Forelimb muscle (tissue), 1 donor: ENCODE data around the gene BLACAT1. TPM values are rescaled to one million over a fixed set of nuclear protein-coding genes. Genes with fewer than 3 reads are reported as not detected.
"Not testable (repeated sequence)": the region's sequence is repeated elsewhere in the genome, so short reads cannot be mapped to it uniquely, and the experiment has no call there.

ENCODE experiments used
- DNase-seq: peaks from one replicate; pipeline ENCODE4 v3.0.0-alpha.2; 2013; ENCODE audit warnings: low read depth
- polyA plus RNA-seq: library from polyadenylated mRNA; unstranded; fragments of 120-200 nt; gene quantifications from one replicate; pipeline ENCODE4 v1.2.1, GENCODE V29; 2013; ENCODE audit not compliant: insufficient read length

The BLACAT1 gene
- polyA plus RNA-seq, 1 donor, result not detected

DNA sequence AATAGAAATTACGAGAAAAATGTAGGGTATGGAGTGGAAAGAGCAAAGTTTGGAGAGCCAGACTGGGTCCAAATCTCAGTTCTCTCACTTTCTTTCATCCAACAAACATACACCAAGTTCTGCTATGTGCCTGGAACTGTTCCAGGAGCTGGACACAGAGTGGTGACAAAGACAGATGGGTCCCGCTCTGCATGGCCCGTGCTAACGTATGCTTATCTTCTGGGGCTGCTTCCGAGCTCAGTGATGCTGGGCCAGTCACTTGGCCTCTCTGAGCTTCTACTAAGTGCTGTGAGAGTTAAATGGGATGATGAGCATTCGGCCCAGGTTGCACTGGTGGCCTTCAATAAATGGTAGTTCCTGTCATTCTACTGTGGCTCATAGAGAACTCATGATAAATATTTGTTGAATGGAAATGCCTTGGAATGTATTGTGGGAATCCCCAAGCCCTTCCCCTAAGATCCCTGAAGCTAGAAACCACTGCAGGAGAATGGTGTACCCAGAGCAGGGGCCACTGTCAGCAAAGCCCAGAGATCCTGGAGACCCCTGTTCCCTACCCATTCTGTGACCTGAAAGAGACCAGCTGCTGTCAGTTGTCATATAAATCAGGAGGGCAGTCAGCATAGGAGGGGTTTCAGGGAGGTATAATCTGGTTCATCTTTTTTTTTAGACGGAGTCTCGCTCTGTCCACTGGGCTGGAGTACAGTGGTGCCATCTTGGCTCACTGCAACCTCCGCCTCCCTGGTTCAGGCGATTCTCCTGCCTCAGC is 37.8 kb downstream of the BLACAT1 start:
- no peak for DNase-seq

DNA sequence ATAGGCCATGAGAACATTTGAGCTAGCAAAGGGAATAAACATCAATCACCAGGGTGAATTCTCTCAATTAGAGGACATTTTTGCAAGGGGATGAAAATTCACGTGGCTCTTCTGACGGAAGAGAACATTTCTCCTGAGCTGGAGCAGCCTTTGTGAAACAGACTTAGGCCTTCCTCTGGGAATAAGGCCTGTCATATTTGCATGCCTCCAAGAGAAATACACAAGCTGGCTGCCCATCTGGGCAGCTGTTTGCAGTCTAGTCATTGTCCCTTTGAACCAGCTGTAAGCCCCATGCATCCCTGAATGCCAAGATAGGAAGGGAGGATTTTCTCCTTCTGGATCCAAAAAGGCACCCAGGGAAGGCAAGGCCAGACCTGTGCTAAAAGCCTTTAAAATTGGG is 39.5 kb downstream of the BLACAT1 start:
- DNase-seq, result no peak

DNA sequence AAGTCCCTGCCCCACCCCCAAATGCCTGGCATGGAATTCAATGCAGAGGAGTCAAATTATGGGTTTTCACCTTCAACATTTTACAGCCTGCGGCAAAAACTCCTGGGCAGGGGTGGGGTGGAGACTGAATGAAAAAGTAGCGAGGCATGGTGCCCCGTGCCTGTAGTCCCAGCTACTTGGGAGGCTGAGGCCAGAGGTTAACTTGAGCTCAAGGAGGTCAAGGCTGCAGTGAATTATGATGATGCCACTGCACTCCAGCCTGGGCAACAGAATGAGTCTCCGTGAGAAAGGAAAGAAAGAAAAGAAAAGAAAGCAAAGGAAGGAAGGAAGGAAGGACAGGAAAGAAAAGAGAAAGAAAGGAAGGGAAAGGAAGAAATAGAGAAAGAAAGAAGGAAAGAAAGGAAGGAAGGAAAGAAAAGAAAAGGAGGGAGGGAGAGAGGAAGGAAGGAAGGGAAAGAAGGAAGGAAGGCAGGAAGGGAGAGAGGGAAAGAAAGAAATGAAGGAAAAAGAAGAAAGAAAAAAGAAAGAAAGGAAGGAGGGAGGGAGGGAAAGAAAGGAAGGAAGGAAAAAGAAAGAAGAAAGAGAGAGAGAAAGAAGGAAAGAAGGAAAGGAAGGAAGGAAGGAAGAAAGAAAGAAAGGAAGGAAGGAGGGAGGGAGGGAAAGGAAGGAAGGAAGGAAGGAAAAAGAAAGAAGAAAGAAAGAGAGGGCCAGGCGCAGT is 45.1 kb downstream of the BLACAT1 start:
- no peak for DNase-seq

DNA sequence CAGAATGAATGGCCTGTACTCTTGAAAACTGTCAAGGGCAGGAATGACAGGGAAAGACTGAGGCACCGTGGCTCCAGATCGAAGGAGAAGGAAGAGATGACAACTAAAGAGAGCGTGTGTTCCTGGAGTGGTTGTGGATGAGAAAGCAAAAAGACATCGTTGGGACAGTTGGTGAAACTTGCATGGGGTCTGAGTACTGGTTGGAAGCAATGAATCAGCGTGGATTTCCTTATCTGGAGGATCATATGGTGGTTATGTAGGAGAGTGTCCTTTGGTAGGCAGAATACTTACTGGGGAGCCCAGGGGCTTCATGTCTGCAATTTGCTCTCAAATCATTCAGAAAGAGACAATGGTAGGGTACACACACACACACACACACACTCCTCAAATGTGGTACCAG is 47.9 kb downstream of the BLACAT1 start:
- no peak for DNase-seq

DNA sequence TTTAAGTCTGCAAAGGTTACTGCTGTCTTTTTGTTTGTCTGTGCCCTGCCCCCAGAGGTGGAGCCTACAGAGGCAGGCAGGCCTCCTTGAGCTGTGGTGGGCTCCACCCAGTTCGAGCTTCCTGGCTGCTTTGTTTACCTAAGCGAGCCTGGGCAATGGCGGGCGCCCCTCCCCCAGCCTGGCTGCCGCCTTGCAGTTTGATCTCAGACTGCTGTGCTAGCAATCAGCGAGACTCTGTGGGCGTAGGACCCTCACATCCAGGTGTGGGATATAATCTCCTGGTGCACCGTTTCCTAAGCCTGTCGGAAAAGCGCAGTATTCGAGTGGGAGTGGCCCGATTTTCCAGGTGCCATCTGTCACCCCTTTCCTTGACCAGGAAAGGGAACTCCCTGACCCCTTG is 49.6 kb downstream of the BLACAT1 start:
- DNase-seq, result not testable (repeated sequence)

Other genes with a start within 250 kb of the BLACAT1 start
- 7.5 TPM for gene DSTYK, start 244.3 kb downstream of the BLACAT1 start, polyA plus RNA-seq
- 10.8 TPM for gene TMCC2, start 228.1 kb downstream of the BLACAT1 start, polyA plus RNA-seq
- gene NUAK2, start 134.3 kb downstream of the BLACAT1 start, polyA plus RNA-seq, result 0.49 TPM
- 0.15 TPM for gene KLHDC8A, start 99.1 kb downstream of the BLACAT1 start, polyA plus RNA-seq
- gene LEMD1, start 34.0 kb downstream of the BLACAT1 start, polyA plus RNA-seq, result not detected
- 8.1 TPM for gene CDK18, start 48.6 kb upstream of the BLACAT1 start, polyA plus RNA-seq
- gene ELK4, start 176.0 kb upstream of the BLACAT1 start, polyA plus RNA-seq, result 15.4 TPM
- gene SLC45A3, start 224.5 kb upstream of the BLACAT1 start, polyA plus RNA-seq, result 3.4 TPM